NB4 (cell line): Measurements from ENCODE around the gene MATN3.
A peak's percentile ranks its signal among the peaks of the same experiment; 100 is the strongest.

ENCODE experiments used
- DNase-seq: peaks from one replicate; pipeline ENCODE4 v3.0.0; 2010; ENCODE audit warnings: low read depth
- H3K4me3 ChIP-seq: one replicate; pipeline ENCODE4 v1.5.1; 2011; ENCODE audit warnings: mild to moderate bottlenecking, low read depth, low read length, moderate library complexity
- CTCF ChIP-seq: IDR thresholded peaks from one replicate; pipeline ENCODE4 v1.5.1; 2012; ENCODE audit warnings: low read depth, low read length
- MYC ChIP-seq: IDR thresholded peaks from 2 replicates; pipeline ENCODE4 v1.6.1; 2011; ENCODE audit warnings: low read depth, low read length
- POLR2A ChIP-seq: IDR thresholded peaks from 2 replicates; pipeline ENCODE4 v1.6.1; 2011; ENCODE audit warnings: mild to moderate bottlenecking; ENCODE audit not compliant: insufficient read length; ENCODE audit errors: extremely low read depth
- TF ChIP-seq, protein P1 (sequence below): IDR thresholded peaks from 2 replicates; pipeline ENCODE4 v1.6.1; 2011; ENCODE audit warnings: low read depth, low read length

The MATN3 gene

GRCh38 chr2:19989667-19990415, 22.6 kb downstream of the MATN3 start, which contains the start of gene WDR35:
Gene WDR35, minus strand, starts transcription at chr2:19990105. Its CDS starts 90 bp downstream, at chr2:19990015.
- TF ChIP-seq POLR2A = no peak
- TF ChIP-seq, protein P1, sequence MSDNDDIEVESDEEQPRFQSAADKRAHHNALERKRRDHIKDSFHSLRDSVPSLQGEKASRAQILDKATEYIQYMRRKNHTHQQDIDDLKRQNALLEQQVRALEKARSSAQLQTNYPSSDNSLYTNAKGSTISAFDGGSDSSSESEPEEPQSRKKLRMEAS = peak; percentile 84
- TF ChIP-seq MYC = 0 out of 2 replicates have a peak, but pooled peaks have one; percentile 37
- peak; percentile 91 for DNase-seq
- peak within 1 kb of the TSS; percentile 89 for H3K4me3 ChIP-seq

DNA sequence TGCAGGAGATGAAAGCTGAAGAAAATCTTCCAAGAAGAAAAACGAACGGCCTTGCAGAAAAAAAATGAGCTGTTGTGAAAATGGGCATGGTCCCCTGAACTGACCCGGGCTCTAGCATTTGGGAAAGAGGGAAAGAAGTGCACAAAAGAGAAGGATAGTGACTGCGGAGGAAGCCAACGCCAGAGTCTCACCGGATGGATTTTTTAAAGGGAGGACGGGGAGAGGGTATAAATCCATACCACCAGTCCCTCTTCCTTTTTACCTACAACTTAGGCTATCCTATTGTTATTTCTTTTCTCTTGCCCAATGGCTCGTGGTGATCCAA, 23.2 kb downstream of the MATN3 start:
- peak overlapping the region; percentile 89 for H3K4me3 ChIP-seq
- TF ChIP-seq MYC = no peak
- TF ChIP-seq POLR2A = no peak
- no peak for TF ChIP-seq CTCF
- TF ChIP-seq, protein P1 = no peak
- DNase-seq = no peak

DNA sequence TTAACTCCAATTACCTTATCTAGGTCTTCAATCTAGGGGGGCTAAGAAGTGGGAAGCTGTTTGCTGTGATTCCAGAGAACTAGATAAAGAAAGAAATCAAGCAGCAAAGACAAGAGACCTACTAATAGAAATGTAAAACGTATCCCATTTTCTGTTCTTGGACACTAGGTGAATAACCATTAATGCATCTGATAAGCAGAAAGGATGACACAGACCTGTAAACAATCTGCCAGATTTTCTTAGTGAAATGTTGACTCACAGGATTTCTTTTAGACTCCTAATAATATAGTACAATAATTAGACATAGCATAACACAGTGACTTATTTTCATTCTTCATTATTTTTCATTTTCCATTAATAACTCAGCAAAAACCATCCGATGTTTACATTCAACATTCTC, 23.9 kb downstream of the MATN3 start:
- peak overlapping the region; percentile 89 for H3K4me3 ChIP-seq
- TF ChIP-seq POLR2A (no peak), MYC (no peak), CTCF (no peak)
- TF ChIP-seq, protein P1 = no peak
- no peak for DNase-seq

DNA sequence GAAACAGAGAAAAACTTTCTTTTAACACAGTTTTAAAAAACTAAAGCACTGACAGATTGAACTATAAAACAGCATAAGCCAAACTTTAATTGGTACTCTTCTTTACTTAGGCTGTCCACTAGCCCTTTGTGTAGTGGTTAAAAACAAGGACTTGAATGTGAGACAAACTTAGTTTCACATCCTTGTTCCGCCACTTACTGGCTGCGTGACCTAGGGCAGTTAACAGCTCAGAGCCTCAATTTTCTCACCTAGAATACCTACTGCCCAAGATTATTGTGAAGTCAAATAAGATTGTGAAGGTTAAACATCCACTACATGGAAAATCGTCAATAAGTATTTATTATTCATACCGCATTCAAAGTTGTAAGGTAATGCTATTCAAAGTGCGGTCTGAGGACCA, 24.5 kb downstream of the MATN3 start:
- no peak for TF ChIP-seq MYC
- TF ChIP-seq, protein P1 = no peak
- TF ChIP-seq POLR2A = no peak
- no peak for TF ChIP-seq CTCF
- peak overlapping the region; percentile 89 for H3K4me3 ChIP-seq
- DNase-seq = peak; percentile 33

DNA sequence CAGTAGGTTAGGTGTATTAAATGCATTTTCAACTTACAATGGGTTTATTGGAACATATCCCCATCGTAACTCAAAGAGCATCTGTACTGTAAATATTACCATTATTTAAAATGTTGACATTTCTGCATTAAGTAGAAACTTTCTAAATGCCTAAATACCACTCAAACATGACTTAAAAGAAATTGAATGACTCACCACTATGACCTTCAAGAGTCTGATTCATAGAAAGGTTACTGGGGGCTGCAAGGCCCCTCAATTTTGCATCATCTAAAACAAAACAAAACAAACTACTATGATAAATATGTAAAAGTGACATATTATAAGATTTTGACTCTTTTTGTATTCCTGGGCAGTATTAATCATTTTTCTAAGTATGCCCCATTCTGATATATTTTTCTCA, 30.2 kb downstream of the MATN3 start:
- TF ChIP-seq CTCF (no peak), MYC (no peak), POLR2A (no peak)
- TF ChIP-seq, protein P1 = no peak
- DNase-seq = no peak

DNA sequence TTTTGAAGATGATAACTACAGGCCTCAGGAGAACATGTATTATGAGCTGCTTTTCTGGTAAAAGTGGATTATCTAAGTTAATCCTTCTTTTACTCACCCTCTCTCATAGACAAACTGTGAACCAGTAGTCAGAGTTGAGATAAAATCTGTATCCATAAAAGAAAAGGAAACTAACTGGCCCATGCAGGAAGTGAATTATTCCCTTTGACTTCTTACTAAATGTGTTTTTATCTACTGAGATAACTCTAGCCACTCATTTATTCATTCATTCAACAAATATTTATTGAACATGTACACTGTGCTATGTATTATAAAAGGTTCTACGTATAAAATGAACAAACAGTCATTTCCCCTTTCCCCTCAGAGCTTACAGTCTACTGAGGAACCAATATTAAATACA, 32.5 kb downstream of the MATN3 start:
- no peak for TF ChIP-seq POLR2A
- TF ChIP-seq, protein P1 = no peak
- no peak for TF ChIP-seq CTCF
- no peak for TF ChIP-seq MYC
- no peak overlapping the region for H3K4me3 ChIP-seq
- no peak for DNase-seq

More for the DNA sequence above, 30.2 kb downstream of the MATN3 start:
- H3K4me3 ChIP-seq = no peak overlapping the region
